Kidney tubule cell (primary cell): ENCODE measurements around the gene LIG1.

Experiments used
- DNase-seq: peaks from one replicate; pipeline ENCODE4 v3.0.0-alpha.2; 2018; ENCODE audit warnings: low spot score

LIG1 gene

GRCh38 chr19:48169939-48170803 lies at the start of gene LIG1, which contains the start of gene ZSWIM9:
Gene LIG1, minus strand, starts transcription at chr19:48170344. Its CDS starts 4,778 bp downstream, at chr19:48165566.
Gene ZSWIM9, plus strand, starts transcription at chr19:48170680. Its CDS starts 1,123 bp downstream, at chr19:48171803.
- peak; percentile 96 for DNase-seq

GRCh38 chr19:48218997-48219396 lies 48.9 kb upstream of the LIG1 start:
- peak; percentile 36 for DNase-seq

- no peak for DNase-seq
Observed at GRCh38 chr19:48216933-48217332, 46.8 kb upstream of the LIG1 start.

GRCh38 chr19:48213959-48214358 lies 43.8 kb upstream of the LIG1 start:
- DNase-seq: no peak

GRCh38 chr19:48210005-48210404 lies 39.9 kb upstream of the LIG1 start:
- no peak for DNase-seq

GRCh38 chr19:48206397-48207093 lies 36.4 kb upstream of the LIG1 start:
- no peak for DNase-seq

- peak; percentile 99 for DNase-seq
Observed at GRCh38 chr19:48203794-48204628, 33.9 kb upstream of the LIG1 start.

- DNase-seq: no peak
Observed at GRCh38 chr19:48203222-48203793, 33.2 kb upstream of the LIG1 start.

- no peak for DNase-seq
Observed at GRCh38 chr19:48196933-48197665, 27.0 kb upstream of the LIG1 start.

- DNase-seq: no peak
Observed at GRCh38 chr19:48196321-48196763, 26.2 kb upstream of the LIG1 start.

GRCh38 chr19:48194844-48195830 lies 25.0 kb upstream of the LIG1 start:
- no peak for DNase-seq

GRCh38 chr19:48194041-48194843 lies 24.1 kb upstream of the LIG1 start:
- DNase-seq: no peak

GRCh38 chr19:48192750-48193149 lies 22.6 kb upstream of the LIG1 start:
- no peak for DNase-seq

- DNase-seq: no peak
Observed at GRCh38 chr19:48190885-48191284, 20.7 kb upstream of the LIG1 start.

GRCh38 chr19:48190288-48190884 lies 20.2 kb upstream of the LIG1 start:
- DNase-seq: peak; percentile 73

GRCh38 chr19:48186541-48186991 lies 16.4 kb upstream of the LIG1 start:
- no peak for DNase-seq

GRCh38 chr19:48186015-48186414 lies 15.9 kb upstream of the LIG1 start:
- no peak for DNase-seq

- no peak for DNase-seq
Observed at GRCh38 chr19:48183356-48183755, 13.2 kb upstream of the LIG1 start.
